ENCODE results near the gene ATP6V0A1. TPM values are rescaled to one million over a fixed set of nuclear protein-coding genes. Genes with fewer than 3 reads are reported as not detected.

Gene ATP6V0A1
- total and polyA plus RNA-seq, 2 donors from 2014 or later = 108 to 110 TPM

DNA sequence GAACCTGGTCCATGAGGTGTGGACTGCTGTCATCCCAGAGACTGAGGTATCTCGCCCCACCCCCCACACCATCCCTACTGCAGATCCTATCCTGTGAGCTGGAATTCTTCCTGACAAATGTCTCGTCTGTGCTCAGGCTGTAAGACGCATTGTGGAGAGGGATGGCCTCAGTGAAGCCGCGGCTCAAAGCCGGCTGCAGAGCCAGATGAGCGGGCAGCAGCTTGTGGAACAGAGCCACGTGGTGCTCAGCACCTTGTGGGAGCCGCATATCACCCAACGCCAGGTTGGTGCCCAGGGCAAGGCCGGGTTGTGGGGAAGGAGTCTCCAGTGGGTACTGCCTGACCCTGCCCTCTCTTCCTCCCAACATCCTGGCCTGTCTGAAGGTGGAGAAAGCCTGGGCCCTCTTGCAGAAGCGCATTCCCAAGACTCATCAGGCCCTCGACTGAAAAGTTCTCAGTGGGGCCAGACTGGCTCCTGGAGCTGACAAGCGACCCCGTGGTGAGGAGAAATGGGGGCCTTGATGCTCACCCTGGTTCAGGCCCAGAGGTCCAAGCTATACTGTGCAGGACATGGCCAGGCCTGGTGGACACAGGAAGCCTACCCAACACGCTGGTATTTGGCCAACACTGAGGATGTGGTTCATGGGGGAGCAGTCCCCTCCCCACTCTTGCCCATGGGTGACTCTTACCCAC, 107.0 kb downstream of the ATP6V0A1 start:
- TF ChIP-seq, protein P1, sequence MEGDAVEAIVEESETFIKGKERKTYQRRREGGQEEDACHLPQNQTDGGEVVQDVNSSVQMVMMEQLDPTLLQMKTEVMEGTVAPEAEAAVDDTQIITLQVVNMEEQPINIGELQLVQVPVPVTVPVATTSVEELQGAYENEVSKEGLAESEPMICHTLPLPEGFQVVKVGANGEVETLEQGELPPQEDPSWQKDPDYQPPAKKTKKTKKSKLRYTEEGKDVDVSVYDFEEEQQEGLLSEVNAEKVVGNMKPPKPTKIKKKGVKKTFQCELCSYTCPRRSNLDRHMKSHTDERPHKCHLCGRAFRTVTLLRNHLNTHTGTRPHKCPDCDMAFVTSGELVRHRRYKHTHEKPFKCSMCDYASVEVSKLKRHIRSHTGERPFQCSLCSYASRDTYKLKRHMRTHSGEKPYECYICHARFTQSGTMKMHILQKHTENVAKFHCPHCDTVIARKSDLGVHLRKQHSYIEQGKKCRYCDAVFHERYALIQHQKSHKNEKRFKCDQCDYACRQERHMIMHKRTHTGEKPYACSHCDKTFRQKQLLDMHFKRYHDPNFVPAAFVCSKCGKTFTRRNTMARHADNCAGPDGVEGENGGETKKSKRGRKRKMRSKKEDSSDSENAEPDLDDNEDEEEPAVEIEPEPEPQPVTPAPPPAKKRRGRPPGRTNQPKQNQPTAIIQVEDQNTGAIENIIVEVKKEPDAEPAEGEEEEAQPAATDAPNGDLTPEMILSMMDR (IDR thresholded peaks at IDR 0.05; ENCODE audit: borderline replicate concordance, extremely low read depth, insufficient read depth) = no peak
- no peaks in the 10 kb centered on the region for H3K27me3 ChIP-seq (ENCODE audit: control insufficient read depth, insufficient read depth, low read length)
- H3K4me3 ChIP-seq (ENCODE audit: low read length in 3 of 3) = peak overlapping the region in 1 of 3 donors; percentile 6
- DNase-seq = peak in 1 of 5 donors; percentile 70
- H3K4me1 ChIP-seq (ENCODE audit: control insufficient read depth in 2 of 3, insufficient read depth in 2 of 3, low read depth in 1 of 3, low read length in 3 of 3) = peaks cover 0 to 43% (median 21%) of the 10 kb centered on the region in 3 donors
- intact Hi-C loops (cut with DNase I) = no loop called here
- peaks cover 6 to 37% (median 26%) of the 10 kb centered on the region in 3 donors for H3K36me3 ChIP-seq (ENCODE audit: control insufficient read depth in 2 of 3, insufficient read depth in 3 of 3, low read length in 3 of 3)
- H3K27ac ChIP-seq (ENCODE audit: low read depth in 2 of 2, low read length in 2 of 2) = peak overlapping the region in 1 of 2 donors; percentile 86
- H3K9ac ChIP-seq (ENCODE audit: low read length in 3 of 3) = peak overlapping the region in 1 of 3 donors; percentile 23
- no peak for FAIRE-seq
- no peaks in the 10 kb centered on the region for H3K9me3 ChIP-seq (ENCODE audit: control insufficient read depth in 2 of 3, insufficient read depth in 1 of 3, low read length in 3 of 3)

DNA sequence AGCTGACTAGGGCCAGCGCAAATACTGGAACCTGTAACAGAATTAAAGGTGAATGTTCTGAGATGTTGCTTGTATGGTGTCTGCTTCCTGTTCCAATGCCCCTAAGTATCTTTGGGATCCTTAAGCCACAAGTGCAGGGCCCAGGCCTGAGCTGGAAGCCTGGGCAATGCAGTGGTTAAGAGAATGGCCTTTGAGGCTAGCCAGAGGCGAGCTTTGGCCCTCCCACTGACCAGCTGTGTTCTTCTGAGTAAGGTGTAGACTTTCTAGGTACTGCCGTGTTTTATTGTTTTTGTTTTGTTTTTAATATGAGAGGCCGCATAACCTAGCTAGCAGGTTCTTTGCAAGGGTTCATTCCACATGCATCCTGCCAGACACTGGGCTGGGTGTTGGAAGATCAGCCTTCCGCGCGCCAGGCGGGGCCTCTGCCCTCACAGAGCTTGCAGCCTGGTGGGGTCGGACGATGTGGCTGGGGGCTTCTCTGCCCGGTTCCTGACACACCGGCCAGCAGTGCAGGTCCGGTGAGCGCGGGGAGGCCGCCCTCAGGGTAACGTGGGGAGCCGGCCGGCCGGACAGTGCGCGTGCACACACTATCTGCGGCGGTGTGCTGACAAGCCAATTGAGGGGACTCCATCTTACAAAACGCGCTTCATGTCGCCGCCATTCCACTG, 107.7 kb downstream of the ATP6V0A1 start:
- Histone ChIP-seq H3K27ac (ENCODE audit: low read depth in 2 of 2, low read length in 2 of 2) (peak overlapping the region; percentile 86 to 91), H3K4me3 (ENCODE audit: low read length in 3 of 3) (peak overlapping the region; percentile 51 to 75 (median 69)), H3K4me1 (ENCODE audit: control insufficient read depth in 2 of 3, insufficient read depth in 2 of 3, low read depth in 1 of 3, low read length in 3 of 3) (peaks cover 0 to 41% (median 21%) of the 10 kb centered on the region in 3 donors), H3K9ac (ENCODE audit: low read length in 3 of 3) (peak overlapping the region; percentile 17 to 49 (median 35)), H3K9me3 (ENCODE audit: control insufficient read depth in 2 of 3, insufficient read depth in 1 of 3, low read length in 3 of 3) (no peaks in the 10 kb centered on the region), H3K36me3 (ENCODE audit: control insufficient read depth in 2 of 3, insufficient read depth in 3 of 3, low read length in 3 of 3) (peaks cover 6 to 38% (median 26%) of the 10 kb centered on the region in 3 donors), H3K27me3 (ENCODE audit: control insufficient read depth, insufficient read depth, low read length) (no peaks in the 10 kb centered on the region)
- TF ChIP-seq, protein P1 (IDR thresholded peaks at IDR 0.05; ENCODE audit: borderline replicate concordance, extremely low read depth, insufficient read depth) = no peak
- intact Hi-C loops (cut with DNase I) = no loop called here
- DNase-seq = no peak
- FAIRE-seq = no peak

DNA sequence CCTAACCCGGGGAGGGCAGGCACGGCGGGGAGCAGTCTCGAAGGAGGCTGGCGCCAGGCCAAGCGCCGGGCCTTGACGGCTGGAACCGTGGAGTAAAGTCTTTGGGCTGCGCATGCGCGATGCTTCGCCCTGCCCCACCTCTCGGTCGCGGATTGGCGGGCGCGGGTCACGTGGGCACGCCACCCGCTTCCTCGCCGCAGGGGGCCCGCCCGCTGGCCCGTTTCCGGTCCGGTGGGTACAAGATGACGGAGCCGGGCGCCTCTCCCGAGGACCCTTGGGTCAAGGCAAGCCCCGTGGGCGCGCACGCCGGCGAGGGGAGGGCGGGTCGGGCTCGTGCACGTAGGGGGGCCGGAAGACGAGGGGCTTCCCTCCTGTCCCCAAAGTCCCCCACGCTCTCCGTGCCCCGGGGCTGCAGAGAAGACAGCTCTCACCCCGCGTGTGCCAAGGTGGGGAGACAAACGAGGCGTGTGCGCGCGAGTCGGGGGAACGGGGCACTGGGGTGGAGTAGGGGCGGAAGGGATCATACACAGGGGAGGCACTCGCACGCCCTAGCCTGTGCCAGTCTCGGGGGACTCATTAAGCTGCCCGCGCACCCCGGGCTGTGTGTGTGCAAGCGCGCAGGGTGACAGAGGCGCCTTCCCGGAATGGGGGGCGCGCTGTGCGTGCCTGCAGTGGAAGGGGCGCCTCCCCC, 108.3 kb downstream of the ATP6V0A1 start, which contains the start of gene MLX:
Gene MLX (plus strand): TSS at position 218 of the 691 bp plus-strand sequence. CDS start 25 bp downstream, at position 243.
- TF ChIP-seq, protein P1 (IDR thresholded peaks at IDR 0.05; ENCODE audit: borderline replicate concordance, extremely low read depth, insufficient read depth) = no peak
- no peaks in the 10 kb centered on the region for H3K27me3 ChIP-seq (ENCODE audit: control insufficient read depth, insufficient read depth, low read length)
- FAIRE-seq (no peak), DNase-seq (peak; percentile 92 to 99 (median 95))
- peak within 1 kb of the TSS; percentile 69 to 75 (median 70) for H3K4me3 ChIP-seq (ENCODE audit: low read length in 3 of 3)
- H3K9me3 ChIP-seq (ENCODE audit: control insufficient read depth in 2 of 3, insufficient read depth in 1 of 3, low read length in 3 of 3) = no peaks in the 10 kb centered on the region
- peak within 1 kb of the TSS; percentile 86 to 91 for H3K27ac ChIP-seq (ENCODE audit: low read depth in 2 of 2, low read length in 2 of 2)
- peak within 1 kb of the TSS; percentile 19 to 76 (median 74) for H3K9ac ChIP-seq (ENCODE audit: low read length in 3 of 3)
- intact Hi-C loops (cut with DNase I) = no loop called here
- peaks cover 7 to 45% (median 32%) of the 10 kb centered on the region in 3 donors for H3K36me3 ChIP-seq (ENCODE audit: control insufficient read depth in 2 of 3, insufficient read depth in 3 of 3, low read length in 3 of 3)
- H3K4me1 ChIP-seq (ENCODE audit: control insufficient read depth in 2 of 3, insufficient read depth in 2 of 3, low read depth in 1 of 3, low read length in 3 of 3) = peaks cover 0 to 37% (median 21%) of the 10 kb centered on the region in 3 donors

Measured in kidney (tissue), 14 donors.